ENCODE results near the gene VWA8. TPM values are rescaled to one million over a fixed set of nuclear protein-coding genes. Genes with fewer than 3 reads are reported as not detected.

VWA8 gene
- total and polyA plus RNA-seq, 2 of the 8 experiments (the other 6 are each of a cell fraction or from before 2014, with no cell fraction given), result 5.9 to 19.6 TPM

DNA sequence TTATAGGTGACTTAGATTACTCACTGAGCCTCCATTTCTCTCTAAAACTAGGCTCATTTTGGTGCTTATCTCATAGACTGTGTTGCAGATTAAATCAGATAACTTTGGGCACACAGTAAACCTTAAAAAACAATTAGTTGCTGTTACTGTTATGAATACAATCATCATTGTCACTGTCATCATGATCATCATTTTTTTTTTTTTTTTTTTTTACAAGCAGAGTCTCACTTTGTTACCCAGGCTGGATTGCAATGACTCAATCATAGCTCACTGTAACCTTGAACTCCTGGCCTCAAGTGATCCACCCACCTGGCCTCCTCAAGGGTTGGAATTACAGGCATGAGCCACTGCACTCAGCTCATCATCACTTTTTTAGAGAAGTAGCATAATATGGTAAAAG is 60.0 kb downstream of the VWA8 start:
- no peak overlapping the region for H3K4me2 ChIP-seq (ENCODE audit: insufficient read depth in 1 of 2, low read depth in 2 of 2, low read length in 2 of 2)
- no peaks in the 10 kb centered on the region for H3K79me1 ChIP-seq (ENCODE audit: low read depth, low read length)
- H4K5ac ChIP-seq (ENCODE audit: insufficient read length, low read depth, low read length), result no peak overlapping the region
- no peak overlapping the region for H4K8ac ChIP-seq (ENCODE audit: extremely low read depth, insufficient read depth, low read length)
- no peak overlapping the region for H3K4ac ChIP-seq (replicated peaks; ENCODE audit: insufficient read length, low read depth, low read length)
- CTCF ChIA-PET (ENCODE audit: partially characterized antibody), result no interaction called here
- FAIRE-seq (no peak), DNase-seq (ENCODE audit: low read depth in 1 of 2, low spot score in 2 of 2) (no peak)
- no peak overlapping the region for H3K23ac ChIP-seq (ENCODE audit: insufficient read length)
- no peak overlapping the region for H2BK12ac ChIP-seq (ENCODE audit: low read depth, low read length)
- no peak overlapping the region for H2BK20ac ChIP-seq (ENCODE audit: low read length)
- H3K9ac ChIP-seq (replicated peaks in 1 of 4; ENCODE audit: extremely low read depth in 1 of 4, low read depth in 3 of 4, low read length in 3 of 4), result no peak overlapping the region
- H2AK5ac ChIP-seq (ENCODE audit: low read depth, low read length), result no peak overlapping the region
- TF ChIP-seq RNF2 (IDR thresholded peaks at IDR 0.05; ENCODE audit: borderline replicate concordance, low read depth, low read length, missing control alignments, poor library complexity, severe bottlenecking), result no peak
- TF ChIP-seq KDM4A (IDR thresholded peaks at IDR 0.05; ENCODE audit: low read depth, low read length, severe bottlenecking), result no peak
- TF ChIP-seq, protein P1, sequence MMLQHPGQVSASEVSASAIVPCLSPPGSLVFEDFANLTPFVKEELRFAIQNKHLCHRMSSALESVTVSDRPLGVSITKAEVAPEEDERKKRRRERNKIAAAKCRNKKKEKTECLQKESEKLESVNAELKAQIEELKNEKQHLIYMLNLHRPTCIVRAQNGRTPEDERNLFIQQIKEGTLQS (IDR thresholded peaks at IDR 0.05; ENCODE audit: insufficient read depth, low read depth, low read length), result no peak
- no peak for TF ChIP-seq CHD2 (IDR thresholded peaks at IDR 0.05; ENCODE audit: low read length)
- TF ChIP-seq SP4 (IDR thresholded peaks at IDR 0.05; ENCODE audit: low read length), result no peak
- TF ChIP-seq RBBP5 (IDR thresholded peaks at IDR 0.05; ENCODE audit: borderline replicate concordance, low read depth, low read length), result no peak
- TF ChIP-seq POU5F1 (IDR thresholded peaks at IDR 0.05; ENCODE audit: low read depth, low read length), result no peak
- TF ChIP-seq CBX5 (IDR thresholded peaks at IDR 0.05; ENCODE audit: low read depth, low read length), result no peak
- no peak for TF ChIP-seq YY1 (IDR thresholded peaks at IDR 0.05; ENCODE audit: low read depth, low read length)
- TF ChIP-seq KDM1A (IDR thresholded peaks at IDR 0.05; ENCODE audit: borderline replicate concordance, low read length), result no peak
- TF ChIP-seq CREB1 (IDR thresholded peaks at IDR 0.05), result no peak
- H2BK15ac ChIP-seq (ENCODE audit: low read length), result no peak overlapping the region
- H3K4me3 ChIP-seq (ENCODE audit: extremely low read depth in 1 of 4, insufficient read depth in 2 of 4, low read depth in 3 of 4, low read length in 4 of 4), result no peak overlapping the region
- no peaks in the 10 kb centered on the region; a peak in 1 of 7 replicates for H3K4me1 ChIP-seq (replicated peaks in 1 of 4; ENCODE audit: control insufficient read depth in 3 of 4, insufficient read depth in 4 of 4, low read length in 3 of 4)
- no peaks in the 10 kb centered on the region for H4K20me1 ChIP-seq (replicated peaks in 1 of 2; ENCODE audit: control insufficient read depth in 1 of 2, insufficient read depth in 2 of 2, low read length in 2 of 2)
- H3K9me3 ChIP-seq (ENCODE audit: insufficient read depth in 2 of 2, low read depth in 1 of 2, low read length in 1 of 2), result no peaks in the 10 kb centered on the region; a peak in 1 of 4 replicates
- no peak overlapping the region for H3K14ac ChIP-seq (ENCODE audit: insufficient read length)
- no peaks in the 10 kb centered on the region for H3K27me3 ChIP-seq (replicated peaks in 1 of 4; ENCODE audit: control insufficient read depth in 3 of 4, extremely low read depth in 1 of 4, insufficient read depth in 3 of 4, low read length in 3 of 4)
- POLR2A ChIA-PET (ENCODE audit: partially characterized antibody), result no interaction called here
- H3K18ac ChIP-seq (ENCODE audit: extremely low read depth, low read length), result no peak overlapping the region
- no peak overlapping the region for H2BK120ac ChIP-seq (replicated peaks; ENCODE audit: low read depth, low read length)
- no peaks in the 10 kb centered on the region for H3K23me2 ChIP-seq (ENCODE audit: low read depth, low read length)
- no peak overlapping the region for H4K91ac ChIP-seq (replicated peaks; ENCODE audit: insufficient read length, low read length)
- H3K79me2 ChIP-seq (ENCODE audit: control insufficient read depth in 1 of 2, insufficient read depth in 2 of 2, low read length in 2 of 2), result no peaks in the 10 kb centered on the region
- no peak overlapping the region for H3K56ac ChIP-seq (replicated peaks; ENCODE audit: insufficient read length, low read depth, low read length)
- no peak overlapping the region for H3K27ac ChIP-seq (ENCODE audit: low read depth, low read length)
- no peak overlapping the region for H2BK5ac ChIP-seq (ENCODE audit: low read depth, low read length)
- no peak overlapping the region for H2AFZ ChIP-seq (ENCODE audit: low read length)
- H3K36me3 ChIP-seq (ENCODE audit: control insufficient read depth in 2 of 4, insufficient read depth in 4 of 4, low read length in 3 of 4), result no peaks in the 10 kb centered on the region
